PC-3 (cell line): ENCODE results near the gene TAS2R13. TPM values are rescaled to one million over a fixed set of nuclear protein-coding genes. Genes with fewer than 3 reads are reported as not detected.

Source experiments
- ATAC-seq: fragments of 200-7000 bp; cut with Tn5 transposase; 2 replicates; pipeline ENCODE4 v1.9.1; 2020; ENCODE audit warnings: mild to moderate bottlenecking, moderate library complexity
- BruUV-seq: library from RNA; stranded (reverse); fragments of 400-500 nt; replicated peaks from 2 replicates; lab custom pipeline; 2021; lab: Mats Ljungman, UMichigan
- CTCF ChIA-PET: fragments of 300-600 bp; sonication (Branson Sonifier 250); formaldehyde crosslinking; loops from one replicate; lab custom pipeline; 2022; ENCODE audit warnings: antibody characterized with exemption; lab: Charles Lee
- POLR2A ChIA-PET: fragments of 300-600 bp; sonication (Branson Sonifier 250); formaldehyde crosslinking; loops from one replicate; lab custom pipeline; 2022; ENCODE audit warnings: antibody characterized with exemption; ENCODE audit not compliant: unreplicated experiment; lab: Charles Lee
- DNase-seq: peaks from one replicate; pipeline ENCODE4 v3.0.0-alpha.2; 2015
- H2AFZ ChIP-seq: fragments of 300-600 bp; sonication (generic); 2 replicates; pipeline ENCODE4 v1.6.0; 2016; ENCODE audit warnings: antibody characterized with exemption, low read length
- H3F3A ChIP-seq: fragments of 300-600 bp; sonication (generic); one replicate; pipeline ENCODE4 v1.6.0; 2017; ENCODE audit warnings: antibody characterized with exemption, low read length, control low read depth, mild to moderate bottlenecking; ENCODE audit not compliant: unreplicated experiment
- H3K27ac ChIP-seq: fragments of 300-600 bp; sonication (generic); 2 replicates; pipeline ENCODE4 v1.5.1; 2016; ENCODE audit warnings: mild to moderate bottlenecking, low read length
- H3K27me3 ChIP-seq: fragments of 300-600 bp; sonication (generic); 2 replicates; pipeline ENCODE4 v1.6.1; 2016; ENCODE audit warnings: low read length, mixed read lengths
- H3K36me3 ChIP-seq: fragments of 300-600 bp; sonication (generic); 2 replicates; pipeline ENCODE4 v1.6.1; 2016; ENCODE audit warnings: low read depth, mixed run types, low read length, mixed read lengths
- H3K4me1 ChIP-seq: fragments of 300-600 bp; sonication (generic); 2 replicates; pipeline ENCODE4 v1.5.1; 2016; ENCODE audit warnings: low read length; ENCODE audit not compliant: insufficient read depth
- H3K4me2 ChIP-seq: fragments of 300-600 bp; sonication (generic); 2 replicates; pipeline ENCODE4 v1.6.0; 2016; ENCODE audit warnings: low read length
- H3K4me3 ChIP-seq: fragments of 300-600 bp; sonication (generic); 2 replicates; pipeline ENCODE4 v1.5.1; 2016; ENCODE audit warnings: mild to moderate bottlenecking, low read length, mixed read lengths
- H3K79me2 ChIP-seq: fragments of 300-600 bp; sonication (generic); 2 replicates; pipeline ENCODE4 v1.6.1; 2017; ENCODE audit warnings: low read length, mixed read lengths
- H3K9ac ChIP-seq: fragments of 300-600 bp; sonication (generic); 2 replicates; pipeline ENCODE4 v1.6.0; 2016; ENCODE audit warnings: mild to moderate bottlenecking, low read length
- H3K9me2 ChIP-seq: fragments of 300-600 bp; sonication (generic); replicated peaks from 2 replicates; pipeline ENCODE4 v1.6.1; 2016; ENCODE audit warnings: mixed run types, low read length, mixed read lengths
- H3K9me3 ChIP-seq: fragments of 300-600 bp; sonication (generic); 2 replicates; pipeline ENCODE4 v1.6.1; 2016; ENCODE audit warnings: low read length, mixed read lengths
- H4K20me1 ChIP-seq: fragments of 300-600 bp; sonication (generic); 2 replicates; pipeline ENCODE4 v1.6.1; 2016; ENCODE audit warnings: low read length, mixed read lengths
- EZH2 ChIP-seq: fragments of 300-600 bp; sonication (generic); IDR thresholded peaks from one replicate; pipeline ENCODE4 v1.6.1; 2017; ENCODE audit warnings: antibody characterized with exemption, mild to moderate bottlenecking, low read length; ENCODE audit not compliant: unreplicated experiment
- EZH2phosphoT487 ChIP-seq: fragments of 300-600 bp; sonication (generic); IDR thresholded peaks from 2 replicates; pipeline ENCODE4 v1.6.1; 2018; ENCODE audit warnings: mild to moderate bottlenecking, antibody characterized with exemption, low read length, borderline replicate concordance
- intact Hi-C: fragments of 100-400 bp; cut with micrococcal nuclease; formaldehyde crosslinking; loops from 2 replicates; pipeline ENCODE4 v1.9.0; 2023
- total RNA-seq: library from RNA; depleted of rRNA; stranded (reverse); fragments of >200 nt; gene quantifications from 2 replicates; pipeline ENCODE4 v1.2.3, GENCODE V29; 2014; rRNA removed
- TF ChIP-seq, protein P1 (sequence below): fragments of 300-600 bp; sonication (generic); conservative IDR thresholded peaks from 2 replicates; pipeline ENCODE4 v1.5.1; 2017; ENCODE audit warnings: antibody characterized with exemption, low read depth, mild to moderate bottlenecking, low read length

TAS2R13 gene
- total RNA-seq, 1 experiment from 2014 or later: 0.11 TPM

DNA sequence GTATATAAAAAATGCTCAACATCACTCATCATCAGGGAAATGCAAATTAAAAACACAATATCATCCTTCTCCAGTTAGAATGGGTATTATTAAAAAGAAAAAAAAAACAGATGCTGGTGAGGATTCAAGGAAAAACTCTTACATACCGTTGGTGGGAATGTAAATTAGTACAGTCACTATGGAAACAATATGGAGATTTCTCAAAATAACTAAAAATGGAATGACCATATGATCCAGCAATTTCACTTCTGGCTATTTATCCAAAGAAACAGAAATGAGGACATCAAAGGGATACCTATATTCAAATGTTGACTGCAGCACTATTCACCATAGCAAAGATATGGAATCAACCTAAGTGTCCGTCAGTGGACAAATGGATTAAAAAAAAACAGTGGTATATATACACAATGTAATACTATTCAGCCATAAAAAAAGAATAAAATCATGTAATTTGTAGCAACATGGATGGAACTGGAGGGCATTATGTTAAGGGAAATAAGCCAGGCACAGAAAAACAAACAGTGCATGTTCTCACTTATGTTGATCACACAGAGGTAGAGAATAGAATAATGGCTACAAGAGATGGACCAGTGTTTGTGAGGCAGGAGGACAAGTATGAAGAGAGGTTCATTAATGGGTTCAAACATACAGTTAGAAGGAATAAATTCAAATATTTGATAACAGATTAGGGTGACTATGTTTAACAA, 45.7 kb downstream of the TAS2R13 start:
- intact Hi-C loops: no loop called here
- no peak for ATAC-seq

GRCh38 chr12:10861366-10861765, 48.0 kb downstream of the TAS2R13 start:
- CTCF ChIA-PET: no interaction called here
- no peak overlapping the region for H3K4me3 ChIP-seq
- H3K9ac ChIP-seq: no peak overlapping the region
- peaks cover 4% of the 10 kb centered on the region; the same call in 1 of the 2 replicates for H3K9me3 ChIP-seq
- no peaks in the 10 kb centered on the region for H3K36me3 ChIP-seq
- no peaks in the 10 kb centered on the region for H3K27me3 ChIP-seq
- no peaks in the 10 kb centered on the region for H4K20me1 ChIP-seq
- ATAC-seq: no peak
- H2AFZ ChIP-seq: no peak overlapping the region
- no peaks in the 10 kb centered on the region for H3F3A ChIP-seq
- no peak overlapping the region for H3K4me2 ChIP-seq
- POLR2A ChIA-PET: no interaction called here
- no peak overlapping the region for H3K27ac ChIP-seq
- no peaks in the 10 kb centered on the region for H3K9me2 ChIP-seq
- DNase-seq: peak; percentile 6
- TF ChIP-seq EZH2: no peak
- TF ChIP-seq EZH2phosphoT487: no peak
- TF ChIP-seq, protein P1, sequence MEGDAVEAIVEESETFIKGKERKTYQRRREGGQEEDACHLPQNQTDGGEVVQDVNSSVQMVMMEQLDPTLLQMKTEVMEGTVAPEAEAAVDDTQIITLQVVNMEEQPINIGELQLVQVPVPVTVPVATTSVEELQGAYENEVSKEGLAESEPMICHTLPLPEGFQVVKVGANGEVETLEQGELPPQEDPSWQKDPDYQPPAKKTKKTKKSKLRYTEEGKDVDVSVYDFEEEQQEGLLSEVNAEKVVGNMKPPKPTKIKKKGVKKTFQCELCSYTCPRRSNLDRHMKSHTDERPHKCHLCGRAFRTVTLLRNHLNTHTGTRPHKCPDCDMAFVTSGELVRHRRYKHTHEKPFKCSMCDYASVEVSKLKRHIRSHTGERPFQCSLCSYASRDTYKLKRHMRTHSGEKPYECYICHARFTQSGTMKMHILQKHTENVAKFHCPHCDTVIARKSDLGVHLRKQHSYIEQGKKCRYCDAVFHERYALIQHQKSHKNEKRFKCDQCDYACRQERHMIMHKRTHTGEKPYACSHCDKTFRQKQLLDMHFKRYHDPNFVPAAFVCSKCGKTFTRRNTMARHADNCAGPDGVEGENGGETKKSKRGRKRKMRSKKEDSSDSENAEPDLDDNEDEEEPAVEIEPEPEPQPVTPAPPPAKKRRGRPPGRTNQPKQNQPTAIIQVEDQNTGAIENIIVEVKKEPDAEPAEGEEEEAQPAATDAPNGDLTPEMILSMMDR: no peak
- no peaks in the 10 kb centered on the region for H3K79me2 ChIP-seq
- intact Hi-C loops: no loop called here
- no peaks in the 10 kb centered on the region for H3K4me1 ChIP-seq
- no TSS peak for BruUV-seq

More for the DNA sequence above, 45.7 kb downstream of the TAS2R13 start:
- BruUV-seq: no TSS peak
- TF ChIP-seq EZH2 (no peak), EZH2phosphoT487 (no peak)
- TF ChIP-seq, protein P1: no peak
- H2AFZ ChIP-seq: no peak overlapping the region
- no peak for DNase-seq
- ChIA-PET POLR2A (no interaction called here), CTCF (no interaction called here)
- H3K9ac ChIP-seq: no peak overlapping the region
- no peaks in the 10 kb centered on the region for H3K79me2 ChIP-seq
- no peaks in the 10 kb centered on the region for H3F3A ChIP-seq
- no peaks in the 10 kb centered on the region for H4K20me1 ChIP-seq
- H3K27me3 ChIP-seq: no peaks in the 10 kb centered on the region
- H3K27ac ChIP-seq: no peak overlapping the region
- no peaks in the 10 kb centered on the region for H3K9me3 ChIP-seq
- no peaks in the 10 kb centered on the region for H3K9me2 ChIP-seq
- H3K36me3 ChIP-seq: no peaks in the 10 kb centered on the region
- no peak overlapping the region for H3K4me2 ChIP-seq
- H3K4me3 ChIP-seq: no peak overlapping the region
- H3K4me1 ChIP-seq: no peaks in the 10 kb centered on the region

Other genes with a start within 250 kb of the TAS2R13 start
- gene STYK1, start 235.5 kb downstream of the TAS2R13 start, total RNA-seq: 4.3 and 8.6 TPM in 2 replicates
- 85.9 and 104 TPM in 2 replicates for gene YBX3, start 186.2 kb downstream of the TAS2R13 start, total RNA-seq
- gene TAS2R7, start 106.9 kb downstream of the TAS2R13 start, total RNA-seq: not detected in 2 replicates
- not detected in 2 replicates for gene TAS2R8, start 102.3 kb downstream of the TAS2R13 start, total RNA-seq
- gene TAS2R9, start 99.4 kb downstream of the TAS2R13 start, total RNA-seq: not detected in 2 replicates
- 0.44 and 0.58 TPM in 2 replicates for gene TAS2R10, start 83.2 kb downstream of the TAS2R13 start, total RNA-seq
- gene PRR4, start 60.1 kb downstream of the TAS2R13 start, total RNA-seq: 3.5 and 9.3 TPM in 2 replicates
- 5.7 and 9.5 TPM in 2 replicates for gene PRH1, start 25.3 kb downstream of the TAS2R13 start, total RNA-seq
- gene PRH2, start 19.7 kb upstream of the TAS2R13 start, total RNA-seq: not detected in 2 replicates
- gene TAS2R14, start 29.7 kb upstream of the TAS2R13 start, total RNA-seq: 1.6 and 1.8 TPM in 2 replicates
- 0.29 and 1.5 TPM in 2 replicates for gene TAS2R50, start 77.3 kb upstream of the TAS2R13 start, total RNA-seq
- 0.11 and 0.46 TPM in 2 replicates for gene TAS2R20, start 88.7 kb upstream of the TAS2R13 start, total RNA-seq
- not detected in 2 replicates for gene TAS2R19, start 113.1 kb upstream of the TAS2R13 start, total RNA-seq
- 0.55 and 0.75 TPM in 2 replicates for gene TAS2R31, start 121.8 kb upstream of the TAS2R13 start, total RNA-seq
- 0.36 and 1.5 TPM in 2 replicates for gene TAS2R46, start 152.7 kb upstream of the TAS2R13 start, total RNA-seq
- gene TAS2R43, start 182.8 kb upstream of the TAS2R13 start, total RNA-seq: not detected in 2 replicates
- 0.66 and 2.0 TPM in 2 replicates for gene TAS2R30, start 225.1 kb upstream of the TAS2R13 start, total RNA-seq